GM19023 (cell line): ENCODE measurements around the gene DCAF11.

ENCODE experiments used
- ATAC-seq: cut with Tn5 transposase; IDR thresholded peaks from one replicate; pipeline ENCODE4 v1.9.1; 2021; ENCODE audit warnings: mild to moderate bottlenecking, moderate library complexity; ENCODE audit not compliant: unreplicated experiment

DCAF11 gene

GRCh38 chr14:24156840-24157239, 42.3 kb downstream of the DCAF11 start:
- no peak for ATAC-seq

GRCh38 chr14:24157331-24157730, 42.8 kb downstream of the DCAF11 start:
- no peak for ATAC-seq

GRCh38 chr14:24159777-24160498, 45.4 kb downstream of the DCAF11 start:
- no peak for ATAC-seq

- no peak for ATAC-seq
Measured at GRCh38 chr14:24160499-24160849, 45.9 kb downstream of the DCAF11 start.

- ATAC-seq: peak; percentile 83
Measured at GRCh38 chr14:24160850-24161804, 46.5 kb downstream of the DCAF11 start, which contains the start of gene IRF9. TSS of gene IRF9 (plus strand) at chr14:24161265. CDS start at chr14:24162145, 880 bp downstream.

- ATAC-seq: no peak
Measured at GRCh38 chr14:24162093-24162492, 47.5 kb downstream of the DCAF11 start.

GRCh38 chr14:24164518-24164991, 50.0 kb downstream of the DCAF11 start:
- ATAC-seq: no peak

- ATAC-seq: no peak
Measured at GRCh38 chr14:24165785-24166184, 51.2 kb downstream of the DCAF11 start.

- ATAC-seq: no peak
Measured at GRCh38 chr14:24167469-24168114, 53.0 kb downstream of the DCAF11 start.

- peak; percentile 83 for ATAC-seq
Measured at GRCh38 chr14:24171422-24172260, 57.1 kb downstream of the DCAF11 start, which contains the start of gene REC8. TSS of gene REC8 (plus strand) at chr14:24172080. CDS start at chr14:24172553, 473 bp downstream.

- no peak for ATAC-seq
Measured at GRCh38 chr14:24172261-24172860, 57.8 kb downstream of the DCAF11 start.

GRCh38 chr14:24172871-24173281, 58.3 kb downstream of the DCAF11 start:
- ATAC-seq: no peak
